Stimulated activated CD8-positive, alpha-beta memory T cell treated with anti-CD3 and anti-CD28 coated beads, Interleukin-7, amount 100 ng/mL, for 1 hour (primary cell): ENCODE results near the gene MAPK7.

Experiments
- DNase-seq, 2 donors: peaks; one replicate each; pipeline ENCODE4 v3.0.0-alpha.2; 2020; ENCODE audit warnings: low read depth in 2 of 2

MAPK7 gene

DNA sequence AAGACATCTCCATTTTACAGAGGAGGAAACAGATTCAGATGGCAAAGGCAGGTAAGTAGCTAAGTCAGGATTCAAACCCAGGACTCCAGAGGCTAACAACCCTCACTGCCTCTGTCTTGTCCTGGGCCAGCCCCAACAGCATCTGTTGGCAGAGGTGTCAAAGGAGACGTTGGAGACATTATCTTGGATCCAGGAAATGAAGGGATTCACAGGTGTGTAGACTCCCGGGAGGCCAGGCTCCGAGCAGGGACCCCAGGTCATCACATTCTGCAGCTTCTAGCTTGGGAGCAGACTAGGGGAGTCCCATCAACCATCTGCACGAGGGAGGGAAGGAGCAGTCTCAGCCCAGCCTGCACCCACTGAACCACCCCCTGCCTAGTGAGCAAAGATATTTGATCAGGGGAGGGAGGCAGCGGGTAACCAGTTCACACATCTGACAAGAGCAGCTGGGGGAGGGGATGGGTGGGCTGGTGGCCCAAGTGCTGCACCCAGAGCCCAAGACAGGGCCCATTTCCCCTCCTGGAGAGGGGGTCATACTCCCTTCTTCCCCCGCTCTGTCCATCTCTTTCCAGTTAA, 14.8 kb upstream of the MAPK7 start:
- no peak for DNase-seq

- DNase-seq: no peak
Measured at GRCh38 chr17:19364699-19365498, 13.4 kb upstream of the MAPK7 start.

DNA sequence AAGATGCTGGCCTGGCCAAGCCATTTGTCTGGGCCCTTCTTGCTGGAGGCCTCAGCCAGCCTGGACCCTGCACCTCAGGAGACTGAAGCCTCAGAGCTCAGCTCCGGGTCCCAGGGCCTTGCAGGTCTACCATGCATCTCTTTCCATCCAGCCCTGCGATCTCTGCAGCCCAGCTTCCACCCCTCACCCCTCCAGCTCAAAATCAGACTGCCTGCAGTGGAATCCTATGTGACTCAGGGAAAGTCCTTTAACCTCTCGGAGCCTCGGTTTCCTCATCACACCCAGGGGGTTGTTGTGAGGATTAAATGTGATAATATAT, 12.8 kb upstream of the MAPK7 start:
- DNase-seq: no peak

DNA sequence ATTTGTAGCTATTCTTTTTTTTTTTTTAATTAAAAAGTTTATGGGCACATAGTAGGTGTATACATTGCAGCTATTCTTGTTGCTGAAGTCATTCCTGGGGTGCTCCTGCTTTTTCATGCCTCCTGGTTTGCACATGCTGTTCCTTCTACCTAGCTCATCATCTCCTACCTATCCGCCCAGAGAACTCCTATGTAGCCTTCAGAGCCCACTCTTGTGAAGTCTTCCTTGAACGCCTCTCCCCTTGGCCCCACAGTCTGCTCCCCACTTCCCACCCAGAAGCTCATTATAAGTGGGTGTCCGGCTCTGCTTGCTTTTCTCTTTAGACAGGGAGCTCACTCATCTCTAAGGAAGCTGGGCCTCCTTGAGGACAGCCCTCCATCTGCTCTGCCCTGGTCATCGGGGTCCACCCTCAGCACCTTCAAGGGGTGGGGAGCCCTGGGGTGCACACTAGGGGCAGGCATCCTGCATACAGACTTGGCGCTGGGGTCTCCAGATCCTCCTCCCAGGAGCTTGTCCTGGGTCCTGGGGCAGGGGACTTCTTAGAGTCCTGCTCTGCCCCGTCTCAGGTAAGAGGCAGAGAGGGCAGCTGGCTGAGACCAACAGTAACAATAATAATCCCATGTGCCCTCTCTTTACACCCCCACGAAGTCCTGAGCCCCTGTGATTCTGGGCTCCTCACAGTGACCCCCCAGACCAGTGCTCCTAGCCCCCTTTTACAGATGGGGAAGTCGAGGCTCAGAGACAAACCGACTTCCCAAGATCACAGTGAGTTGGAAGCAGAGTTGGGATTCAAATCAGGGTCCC, 12.3 kb upstream of the MAPK7 start:
- DNase-seq: no peak

DNA sequence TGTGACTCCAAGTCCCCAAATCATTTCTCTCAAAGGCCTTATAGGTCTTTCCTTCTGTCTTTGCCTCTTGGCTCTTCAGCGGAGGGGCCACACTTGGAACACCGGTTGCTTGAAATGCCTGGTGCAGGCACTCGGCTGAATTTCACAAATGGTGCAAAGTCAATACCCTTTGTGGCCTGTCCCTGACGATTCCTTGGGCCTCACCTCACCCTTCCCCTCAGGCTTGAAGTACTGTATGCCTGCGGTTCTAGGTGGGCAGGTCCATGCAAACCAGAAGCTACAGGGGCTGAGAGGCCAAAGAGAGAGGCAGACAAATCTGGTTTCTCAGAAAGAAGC, 11.7 kb upstream of the MAPK7 start:
- no peak for DNase-seq

DNA sequence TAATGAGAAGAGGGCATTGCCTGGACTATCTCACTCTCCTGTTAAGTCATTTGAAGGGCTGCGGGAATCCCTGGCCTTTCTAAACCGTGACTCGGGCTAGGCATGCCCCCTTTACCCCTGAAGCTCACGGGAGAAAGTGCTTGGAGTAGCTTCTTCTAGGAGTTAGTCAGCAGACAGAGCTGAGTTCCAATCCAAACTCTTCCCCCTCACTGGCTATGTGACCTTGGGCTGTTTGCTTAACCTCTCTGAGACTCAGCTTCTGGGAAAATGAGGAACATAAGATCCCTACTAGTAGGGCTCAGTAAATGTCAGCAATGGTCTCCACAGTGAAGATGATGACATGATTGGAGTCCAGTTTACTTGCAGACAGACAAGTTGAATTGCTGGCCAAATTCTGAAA, 10.1 kb upstream of the MAPK7 start:
- no peak for DNase-seq

DNA sequence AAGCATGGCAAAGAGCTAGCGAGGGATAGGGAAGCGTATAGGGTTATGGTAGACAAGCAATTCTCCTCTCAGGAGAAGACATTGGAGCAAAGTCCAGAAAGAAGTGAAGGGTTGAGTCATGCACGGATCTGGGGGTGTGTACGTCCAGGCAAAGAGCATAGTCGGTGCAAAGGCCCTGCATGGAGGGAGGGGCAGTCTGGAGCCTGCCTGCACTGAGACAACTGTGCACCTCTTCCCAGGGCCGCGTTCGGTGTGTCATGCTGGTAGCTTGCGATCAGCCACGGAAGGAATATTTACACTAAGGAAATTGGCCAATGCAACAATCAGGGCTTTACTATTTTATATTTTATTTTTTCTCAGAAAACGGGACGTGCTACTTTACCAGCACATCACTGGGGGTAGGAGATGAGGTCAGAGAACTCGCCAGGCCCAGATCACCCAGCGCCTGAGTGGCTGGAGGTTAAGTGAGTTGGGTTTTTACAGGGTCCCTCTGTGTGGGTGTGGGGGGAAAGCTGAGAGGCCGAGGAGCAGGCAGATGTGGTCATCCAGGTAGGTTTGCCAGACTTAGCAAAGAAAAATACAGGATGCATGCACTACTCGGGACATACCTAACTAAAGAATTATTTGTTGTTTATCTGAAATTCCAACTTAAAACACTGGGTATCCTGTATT, 9.1 kb upstream of the MAPK7 start:
- DNase-seq: no peak

- DNase-seq: no peak
Measured at GRCh38 chr17:19369846-19370492, 8.3 kb upstream of the MAPK7 start.

DNA sequence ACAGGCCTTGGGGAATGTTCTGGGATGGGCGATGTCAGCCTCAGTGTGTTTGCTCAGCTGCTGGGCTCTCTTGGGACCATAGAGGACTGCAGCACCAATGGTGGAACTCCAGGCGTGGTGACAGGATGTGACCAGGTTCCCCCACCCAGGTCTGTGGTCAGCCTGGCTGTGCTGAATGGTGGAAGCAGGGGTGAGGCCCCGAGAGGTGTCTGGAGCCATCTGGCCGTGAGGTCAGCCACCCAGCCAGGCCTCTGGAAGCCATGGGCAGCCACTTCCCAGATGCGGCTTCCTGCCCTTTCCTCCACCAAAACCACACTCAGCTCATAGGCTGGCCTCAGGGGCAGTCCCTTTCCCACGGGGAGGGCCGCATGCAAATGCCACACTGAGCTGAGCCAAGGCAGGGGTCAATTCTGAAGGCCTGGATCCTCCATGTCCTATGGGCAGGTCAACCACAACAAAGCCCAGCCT, 7.8 kb upstream of the MAPK7 start:
- DNase-seq: peak in 1 of 2 donors; percentile 9

- DNase-seq: no peak
Measured at GRCh38 chr17:19371259-19372010, 6.9 kb upstream of the MAPK7 start.

GRCh38 chr17:19372011-19372370, 6.3 kb upstream of the MAPK7 start:
- no peak for DNase-seq

DNA sequence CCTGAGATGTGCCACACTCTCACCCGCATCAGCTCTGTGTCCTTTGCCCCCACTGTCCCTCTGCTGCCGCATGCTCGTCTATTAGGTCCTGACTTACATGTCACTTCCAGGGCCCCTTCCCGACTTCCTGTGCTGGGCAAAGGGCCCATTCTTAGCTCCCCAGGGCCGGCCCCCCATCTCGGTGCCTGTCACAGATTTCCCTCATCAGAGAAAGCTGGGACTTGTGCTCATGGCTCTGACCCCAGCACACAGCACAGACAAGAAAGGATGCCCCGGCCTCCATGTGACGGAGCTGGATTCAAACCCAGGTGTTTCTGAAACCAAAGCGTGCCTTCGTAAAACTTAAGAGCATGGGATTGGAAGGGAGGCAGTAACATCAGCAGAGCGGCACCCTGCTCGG, 5.9 kb upstream of the MAPK7 start:
- no peak for DNase-seq

- DNase-seq: no peak
Measured at GRCh38 chr17:19372866-19373504, 5.3 kb upstream of the MAPK7 start.

DNA sequence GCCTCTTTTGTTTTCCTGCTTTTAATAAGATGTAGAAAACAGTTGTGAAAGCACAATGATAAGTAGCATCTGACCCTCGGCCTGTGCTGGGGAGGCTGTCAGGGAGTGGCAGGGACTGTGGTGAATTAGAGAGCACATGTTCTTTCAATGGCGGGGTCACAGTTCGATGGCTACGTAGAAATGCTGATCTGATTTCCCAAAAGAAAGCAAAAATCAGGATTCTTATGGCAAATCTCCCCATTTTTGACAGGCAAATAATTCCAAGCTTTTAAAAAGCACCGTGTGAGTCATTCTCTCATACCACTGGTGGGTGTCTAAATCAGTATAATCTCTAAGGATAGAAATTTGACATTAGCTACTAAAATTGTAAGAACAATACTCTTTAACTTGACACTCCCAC, 4.2 kb upstream of the MAPK7 start:
- no peak for DNase-seq

- no peak for DNase-seq
Measured at GRCh38 chr17:19375732-19376131, 2.6 kb upstream of the MAPK7 start.

- DNase-seq: no peak
Measured at GRCh38 chr17:19376811-19377210, 1.5 kb upstream of the MAPK7 start.

GRCh38 chr17:19377602-19378415, 489 bp upstream of the MAPK7 start:
- DNase-seq: peak; percentile 81 to 88

- no peak for DNase-seq
Measured at GRCh38 chr17:19379361-19380065, 1.2 kb downstream of the MAPK7 start.
